ENCODE data around the gene SLC6A19.
A peak's percentile ranks its signal among the peaks of the same experiment; 100 is the strongest.
"Not testable (repeated sequence)": the region's sequence is repeated elsewhere in the genome, so short reads cannot be mapped to it uniquely, and the experiment has no call there.

Gene SLC6A19

GRCh38 chr5:1224631-1225030 lies 23.2 kb downstream of the SLC6A19 start:
- 91% methylated on average over 6 of the region's 15 CpGs for WGBS (ENCODE audit: insufficient coverage)
- Histone ChIP-seq H3K36me3 (ENCODE audit: control insufficient read depth in 4 of 4, insufficient read depth in 4 of 4, low read length in 3 of 4) (no peaks in the 10 kb centered on the region), H3K27ac (ENCODE audit: insufficient read depth in 1 of 2, low read depth in 1 of 2, low read length in 2 of 2, poor library complexity in 1 of 2, severe bottlenecking in 2 of 2) (no peak overlapping the region), H3K4me3 (ENCODE audit: control insufficient read depth in 1 of 7, extremely low read depth in 1 of 7, insufficient read depth in 4 of 7, low read depth in 2 of 7, low read length in 6 of 7) (no peak overlapping the region), H3K9me3 (ENCODE audit: control extremely low read depth in 1 of 5, control insufficient read depth in 4 of 5, insufficient read depth in 2 of 5, low read depth in 1 of 5, low read length in 4 of 5) (no peaks in the 10 kb centered on the region), H3K27me3 (replicated peaks in 2 of 5; ENCODE audit: control insufficient read depth in 4 of 5, insufficient read depth in 5 of 5, low read length in 4 of 5) (peaks cover 0 to 40% (median 4%) of the 10 kb centered on the region in 5 experiments), H3K4me1 (ENCODE audit: control extremely low read depth in 1 of 4, control insufficient read depth in 4 of 4, insufficient read depth in 4 of 4, low read length in 3 of 4) (no peaks in the 10 kb centered on the region)
- CTCF ChIA-PET, result no interaction called here
- no peak for DNase-seq
- POLR2A ChIA-PET, result no interaction called here

DNA sequence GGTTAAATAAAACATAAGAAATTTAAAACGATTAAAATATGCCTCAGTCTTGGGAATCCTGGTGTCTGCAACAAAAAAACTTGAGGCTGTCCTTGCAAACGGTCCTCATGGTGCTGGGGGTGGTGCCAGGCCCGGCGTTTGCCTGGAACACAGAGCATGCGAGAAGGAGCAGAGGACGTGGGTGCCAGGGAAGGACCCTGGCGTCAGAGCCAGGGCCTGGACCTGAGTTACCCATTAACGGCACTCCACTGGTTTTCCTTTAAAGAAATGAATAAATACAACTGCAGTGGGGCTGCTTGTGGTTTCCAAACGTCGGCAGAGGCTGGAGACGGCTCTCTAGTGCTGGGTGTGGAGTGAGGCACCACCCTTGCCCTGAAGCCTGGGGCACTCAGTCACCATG lies 23.7 kb downstream of the SLC6A19 start, which contains the start of gene SLC6A18:
Gene SLC6A18, plus strand, starts transcription at position 301 of the 400 bp plus-strand sequence. Its CDS starts 97 bp downstream, at position 398.
- Histone ChIP-seq H3K4me3 (ENCODE audit: control insufficient read depth in 1 of 7, extremely low read depth in 1 of 7, insufficient read depth in 4 of 7, low read depth in 2 of 7, low read length in 6 of 7) (no peak within 1 kb of the TSS), H3K27me3 (replicated peaks in 2 of 5; ENCODE audit: control insufficient read depth in 4 of 5, insufficient read depth in 5 of 5, low read length in 4 of 5) (peaks cover 0 to 44% (median 4%) of the 10 kb centered on the region in 5 experiments), H3K36me3 (ENCODE audit: control insufficient read depth in 4 of 4, insufficient read depth in 4 of 4, low read length in 3 of 4) (no peaks in the 10 kb centered on the region), H3K27ac (ENCODE audit: insufficient read depth in 1 of 2, low read depth in 1 of 2, low read length in 2 of 2, poor library complexity in 1 of 2, severe bottlenecking in 2 of 2) (no peak within 1 kb of the TSS), H3K9me3 (ENCODE audit: control extremely low read depth in 1 of 5, control insufficient read depth in 4 of 5, insufficient read depth in 2 of 5, low read depth in 1 of 5, low read length in 4 of 5) (no peaks in the 10 kb centered on the region), H3K4me1 (ENCODE audit: control extremely low read depth in 1 of 4, control insufficient read depth in 4 of 4, insufficient read depth in 4 of 4, low read length in 3 of 4) (no peaks in the 10 kb centered on the region)
- WGBS (ENCODE audit: insufficient coverage), result 97% methylated on average over 7 of the region's 11 CpGs
- CTCF ChIA-PET, result no interaction called here
- no peak for DNase-seq
- POLR2A ChIA-PET, result no interaction called here

GRCh38 chr5:1226231-1226630 lies 24.8 kb downstream of the SLC6A19 start:
- H3K4me1 ChIP-seq (ENCODE audit: control extremely low read depth in 1 of 4, control insufficient read depth in 4 of 4, insufficient read depth in 4 of 4, low read length in 3 of 4), result no peaks in the 10 kb centered on the region
- no peak overlapping the region for H3K27ac ChIP-seq (ENCODE audit: insufficient read depth in 1 of 2, low read depth in 1 of 2, low read length in 2 of 2, poor library complexity in 1 of 2, severe bottlenecking in 2 of 2)
- no peaks in the 10 kb centered on the region for H3K9me3 ChIP-seq (ENCODE audit: control extremely low read depth in 1 of 5, control insufficient read depth in 4 of 5, insufficient read depth in 2 of 5, low read depth in 1 of 5, low read length in 4 of 5)
- H3K27me3 ChIP-seq (replicated peaks in 2 of 5; ENCODE audit: control insufficient read depth in 4 of 5, insufficient read depth in 5 of 5, low read length in 4 of 5), result peaks cover 0 to 54% (median 4%) of the 10 kb centered on the region in 5 experiments
- ChIA-PET CTCF (no interaction called here), POLR2A (no interaction called here)
- no peak for DNase-seq
- H3K36me3 ChIP-seq (ENCODE audit: control insufficient read depth in 4 of 4, insufficient read depth in 4 of 4, low read length in 3 of 4), result no peaks in the 10 kb centered on the region
- 83% methylated on average over 11 of the region's 12 CpGs for WGBS (ENCODE audit: insufficient coverage)
- H3K4me3 ChIP-seq (ENCODE audit: control insufficient read depth in 1 of 7, extremely low read depth in 1 of 7, insufficient read depth in 4 of 7, low read depth in 2 of 7, low read length in 6 of 7), result no peak overlapping the region

- no peak for DNase-seq
- H3K36me3 ChIP-seq (ENCODE audit: control insufficient read depth in 4 of 4, insufficient read depth in 4 of 4, low read length in 3 of 4), result no peaks in the 10 kb centered on the region
- ChIA-PET POLR2A (no interaction called here), CTCF (no interaction called here)
- 90% methylated on average over 39 of the region's 50 CpGs for WGBS (ENCODE audit: insufficient coverage)
- H3K27ac ChIP-seq (ENCODE audit: insufficient read depth in 1 of 2, low read depth in 1 of 2, low read length in 2 of 2, poor library complexity in 1 of 2, severe bottlenecking in 2 of 2), result no peak overlapping the region
- H3K9me3 ChIP-seq (ENCODE audit: control extremely low read depth in 1 of 5, control insufficient read depth in 4 of 5, insufficient read depth in 2 of 5, low read depth in 1 of 5, low read length in 4 of 5), result no peaks in the 10 kb centered on the region
- no peaks in the 10 kb centered on the region for H3K4me1 ChIP-seq (ENCODE audit: control extremely low read depth in 1 of 4, control insufficient read depth in 4 of 4, insufficient read depth in 4 of 4, low read length in 3 of 4)
- peaks cover 0 to 54% (median 4%) of the 10 kb centered on the region in 5 experiments for H3K27me3 ChIP-seq (replicated peaks in 2 of 5; ENCODE audit: control insufficient read depth in 4 of 5, insufficient read depth in 5 of 5, low read length in 4 of 5)
- no peak overlapping the region for H3K4me3 ChIP-seq (ENCODE audit: control insufficient read depth in 1 of 7, extremely low read depth in 1 of 7, insufficient read depth in 4 of 7, low read depth in 2 of 7, low read length in 6 of 7)
These were observed 25.6 kb downstream of the SLC6A19 start for GRCh38 chr5:1226839-1227581.

DNA sequence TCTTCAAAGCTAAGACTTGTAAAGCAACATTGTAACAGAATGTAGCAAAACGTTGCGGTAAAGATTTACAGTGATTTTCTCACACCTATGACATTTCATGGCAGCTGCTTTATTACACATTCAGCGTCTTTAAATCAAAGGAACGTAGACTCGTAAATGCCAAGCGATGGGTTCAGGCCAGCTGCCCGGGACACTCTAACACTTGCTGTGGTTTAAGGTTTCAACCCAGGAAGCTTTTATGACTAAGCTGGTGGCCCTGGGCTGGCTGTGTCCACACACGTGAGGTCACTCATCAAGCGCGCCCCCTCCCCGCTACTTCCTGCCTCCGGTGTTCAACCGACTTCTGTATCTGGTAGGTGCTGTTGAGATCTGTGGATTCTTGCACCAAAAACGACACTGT lies 26.3 kb downstream of the SLC6A19 start:
- no peak overlapping the region for H3K4me3 ChIP-seq (ENCODE audit: control insufficient read depth in 1 of 7, extremely low read depth in 1 of 7, insufficient read depth in 4 of 7, low read depth in 2 of 7, low read length in 6 of 7)
- H3K27ac ChIP-seq (ENCODE audit: insufficient read depth in 1 of 2, low read depth in 1 of 2, low read length in 2 of 2, poor library complexity in 1 of 2, severe bottlenecking in 2 of 2), result no peak overlapping the region
- ChIA-PET CTCF (no interaction called here), POLR2A (no interaction called here)
- H3K27me3 ChIP-seq (replicated peaks in 2 of 5; ENCODE audit: control insufficient read depth in 4 of 5, insufficient read depth in 5 of 5, low read length in 4 of 5), result peaks cover 0 to 54% (median 4%) of the 10 kb centered on the region in 5 experiments
- H3K9me3 ChIP-seq (ENCODE audit: control extremely low read depth in 1 of 5, control insufficient read depth in 4 of 5, insufficient read depth in 2 of 5, low read depth in 1 of 5, low read length in 4 of 5), result no peaks in the 10 kb centered on the region
- no peaks in the 10 kb centered on the region for H3K36me3 ChIP-seq (ENCODE audit: control insufficient read depth in 4 of 4, insufficient read depth in 4 of 4, low read length in 3 of 4)
- no peaks in the 10 kb centered on the region for H3K4me1 ChIP-seq (ENCODE audit: control extremely low read depth in 1 of 4, control insufficient read depth in 4 of 4, insufficient read depth in 4 of 4, low read length in 3 of 4)
- 42% methylated on average over 14 of the region's 14 CpGs for WGBS (ENCODE audit: insufficient coverage)
- peak in 2 of 3 donors; percentile 15 for DNase-seq

GRCh38 chr5:1228120-1228519 lies 26.7 kb downstream of the SLC6A19 start:
- DNase-seq, result no peak
- ChIA-PET POLR2A (no interaction called here), CTCF (no interaction called here)
- no peak overlapping the region for H3K27ac ChIP-seq (ENCODE audit: insufficient read depth in 1 of 2, low read depth in 1 of 2, low read length in 2 of 2, poor library complexity in 1 of 2, severe bottlenecking in 2 of 2)
- H3K9me3 ChIP-seq (ENCODE audit: control extremely low read depth in 1 of 5, control insufficient read depth in 4 of 5, insufficient read depth in 2 of 5, low read depth in 1 of 5, low read length in 4 of 5), result no peaks in the 10 kb centered on the region
- H3K27me3 ChIP-seq (replicated peaks in 2 of 5; ENCODE audit: control insufficient read depth in 4 of 5, insufficient read depth in 5 of 5, low read length in 4 of 5), result peaks cover 0 to 54% (median 4%) of the 10 kb centered on the region in 5 experiments
- 63% methylated on average over 15 of the region's 15 CpGs for WGBS (ENCODE audit: insufficient coverage)
- H3K4me1 ChIP-seq (ENCODE audit: control extremely low read depth in 1 of 4, control insufficient read depth in 4 of 4, insufficient read depth in 4 of 4, low read length in 3 of 4), result no peaks in the 10 kb centered on the region
- H3K36me3 ChIP-seq (ENCODE audit: control insufficient read depth in 4 of 4, insufficient read depth in 4 of 4, low read length in 3 of 4), result no peaks in the 10 kb centered on the region
- no peak overlapping the region for H3K4me3 ChIP-seq (ENCODE audit: control insufficient read depth in 1 of 7, extremely low read depth in 1 of 7, insufficient read depth in 4 of 7, low read depth in 2 of 7, low read length in 6 of 7)

DNA sequence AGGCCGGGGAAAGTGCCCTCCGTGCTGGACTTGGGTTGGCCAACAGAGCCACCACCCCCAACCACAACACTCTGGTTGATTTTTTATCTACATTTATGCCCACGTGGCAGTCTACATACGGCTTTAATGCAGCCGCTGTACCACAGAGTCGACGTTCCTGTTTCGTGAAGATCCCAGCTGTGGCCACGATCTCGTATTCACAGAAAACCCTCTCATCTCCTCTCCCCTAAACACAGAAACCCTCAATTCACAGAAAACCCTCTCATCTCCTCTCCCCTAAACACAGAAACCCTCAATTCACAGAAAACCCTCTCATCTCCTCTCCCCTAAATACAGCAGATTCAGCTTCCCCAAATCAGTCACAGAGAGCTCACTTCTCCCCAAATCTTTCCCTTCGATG lies 27.6 kb downstream of the SLC6A19 start:
- DNase-seq; POLR2A ChIA-PET; H3K9me3 ChIP-seq (ENCODE audit: control extremely low read depth in 1 of 5, control insufficient read depth in 4 of 5, insufficient read depth in 2 of 5, low read depth in 1 of 5, low read length in 4 of 5); H3K27ac ChIP-seq (ENCODE audit: insufficient read depth in 1 of 2, low read depth in 1 of 2, low read length in 2 of 2, poor library complexity in 1 of 2, severe bottlenecking in 2 of 2); H3K4me1 ChIP-seq (ENCODE audit: control extremely low read depth in 1 of 4, control insufficient read depth in 4 of 4, insufficient read depth in 4 of 4, low read length in 3 of 4); CTCF ChIA-PET; H3K4me3 ChIP-seq (ENCODE audit: control insufficient read depth in 1 of 7, extremely low read depth in 1 of 7, insufficient read depth in 4 of 7, low read depth in 2 of 7, low read length in 6 of 7); H3K36me3 ChIP-seq (ENCODE audit: control insufficient read depth in 4 of 4, insufficient read depth in 4 of 4, low read length in 3 of 4): not testable (repeated sequence)
- WGBS (ENCODE audit: insufficient coverage), result 87% methylated on average over 11 of the region's 11 CpGs
- H3K27me3 ChIP-seq (replicated peaks in 2 of 5; ENCODE audit: control insufficient read depth in 4 of 5, insufficient read depth in 5 of 5, low read length in 4 of 5), result peaks cover 0 to 52% (median 4%) of the 10 kb centered on the region in 5 experiments

Data from common myeloid progenitor, CD34-positive (primary cell).